ENCODE measurements around the gene PDE3B. TPM values are rescaled to one million over a fixed set of nuclear protein-coding genes. Genes with fewer than 3 reads are reported as not detected.

PDE3B gene
- polyA plus RNA-seq, 1 of the 3 experiments (the other 2 are of a cell fraction) = 0.26 TPM

DNA sequence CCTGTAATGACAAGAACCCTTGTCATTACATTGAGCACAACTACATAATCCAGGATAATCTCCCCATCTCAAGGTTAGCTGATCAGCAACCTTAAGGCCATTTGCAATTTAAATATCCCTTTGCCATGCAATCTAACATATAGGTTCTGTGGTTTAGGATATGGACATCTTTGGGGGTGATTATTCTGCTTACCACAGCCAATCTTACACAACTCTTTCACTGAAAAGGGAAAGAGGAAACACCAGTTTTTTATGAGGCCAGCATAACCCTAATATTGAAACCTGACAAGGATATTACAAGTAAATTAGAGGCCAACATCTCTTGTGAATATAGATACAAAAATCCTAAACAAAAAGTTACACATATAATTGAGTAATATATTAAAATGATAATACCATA is 169.9 kb downstream of the PDE3B start:
- H3K4me2 ChIP-seq = no peak overlapping the region
- H3F3A ChIP-seq (replicated peaks; ENCODE audit: insufficient read depth) = no peaks in the 10 kb centered on the region
- no peaks in the 10 kb centered on the region for H3K79me2 ChIP-seq (ENCODE audit: insufficient read depth)
- DNase-seq = no peak
- no peak overlapping the region for H3K27ac ChIP-seq (ENCODE audit: low read depth in 2 of 2, low read length in 1 of 2)
- H3K36me3 ChIP-seq (replicated peaks in 1 of 2; ENCODE audit: control insufficient read depth in 1 of 2, insufficient read depth in 2 of 2, low read length in 1 of 2) = no peaks in the 10 kb centered on the region
- H2AFZ ChIP-seq (ENCODE audit: low read depth) = no peak overlapping the region
- TF ChIP-seq EZH2phosphoT487 (IDR thresholded peaks at IDR 0.05; ENCODE audit: borderline replicate concordance, low read depth) = no peak
- TF ChIP-seq EP300 (IDR thresholded peaks at IDR 0.05; ENCODE audit: borderline replicate concordance in 1 of 2, low read depth in 1 of 2, low read length in 1 of 2) = no peak
- TF ChIP-seq FOXM1 (IDR thresholded peaks at IDR 0.05; ENCODE audit: low read depth) = no peak
- no peak for TF ChIP-seq TEAD4 (IDR thresholded peaks at IDR 0.05; ENCODE audit: borderline replicate concordance, insufficient read depth)
- no peak for TF ChIP-seq RCOR1 (IDR thresholded peaks at IDR 0.05; ENCODE audit: low read length)
- TF ChIP-seq POLR2AphosphoS5 (IDR thresholded peaks at IDR 0.05; ENCODE audit: low read depth, low read length) = no peak
- TF ChIP-seq MEF2A (IDR thresholded peaks at IDR 0.05; ENCODE audit: borderline replicate concordance, low read depth) = no peak
- no peak for TF ChIP-seq RXRA (IDR thresholded peaks at IDR 0.05; ENCODE audit: borderline replicate concordance, low read depth)
- no peak for TF ChIP-seq TCF12 (IDR thresholded peaks at IDR 0.05)
- no peak for TF ChIP-seq SIN3A (IDR thresholded peaks at IDR 0.05; ENCODE audit: borderline replicate concordance, low read depth, low read length)
- TF ChIP-seq SMC3 (IDR thresholded peaks at IDR 0.05; ENCODE audit: low read depth, low read length) = no peak
- no peak for TF ChIP-seq RAD21 (IDR thresholded peaks at IDR 0.05; ENCODE audit: low read length)
- no peak for TF ChIP-seq RFX5 (IDR thresholded peaks at IDR 0.05; ENCODE audit: low read length)
- no peaks in the 10 kb centered on the region for H3K27me3 ChIP-seq (ENCODE audit: insufficient read depth)
- no peaks in the 10 kb centered on the region for H3K4me1 ChIP-seq (ENCODE audit: control insufficient read depth in 1 of 2, insufficient read depth in 2 of 2, low read depth in 1 of 2, low read length in 1 of 2)
- H4K20me1 ChIP-seq (ENCODE audit: insufficient read depth) = no peaks in the 10 kb centered on the region
- ChIA-PET POLR2A (no interaction called here), CTCF (no interaction called here)
- no peak overlapping the region for H3K4me3 ChIP-seq (ENCODE audit: low read depth in 2 of 2, low read length in 1 of 2)
- H3K9me2 ChIP-seq = no peaks in the 10 kb centered on the region
- H3K9ac ChIP-seq = no peak overlapping the region
- H3K9me3 ChIP-seq = no peaks in the 10 kb centered on the region

- H3K4me2 ChIP-seq = no peak overlapping the region
- no peak overlapping the region for H3K4me3 ChIP-seq (ENCODE audit: low read depth in 2 of 2, low read length in 1 of 2)
- no peaks in the 10 kb centered on the region for H3K9me3 ChIP-seq
- ChIA-PET POLR2A (no interaction called here), CTCF (no interaction called here)
- H3K9me2 ChIP-seq = no peaks in the 10 kb centered on the region
- DNase-seq = no peak
- no peaks in the 10 kb centered on the region for H3K27me3 ChIP-seq (ENCODE audit: insufficient read depth)
- no peaks in the 10 kb centered on the region for H3K36me3 ChIP-seq (replicated peaks in 1 of 2; ENCODE audit: control insufficient read depth in 1 of 2, insufficient read depth in 2 of 2, low read length in 1 of 2)
- no peak overlapping the region for H2AFZ ChIP-seq (ENCODE audit: low read depth)
- H3K79me2 ChIP-seq (ENCODE audit: insufficient read depth) = no peaks in the 10 kb centered on the region
- H3K9ac ChIP-seq = no peak overlapping the region
- no peak overlapping the region for H3K27ac ChIP-seq (ENCODE audit: low read depth in 2 of 2, low read length in 1 of 2)
- TF ChIP-seq ELF1 (IDR thresholded peaks at IDR 0.05) (no peak), RAD21 (IDR thresholded peaks at IDR 0.05; ENCODE audit: low read length) (no peak), EP300 (IDR thresholded peaks at IDR 0.05; ENCODE audit: borderline replicate concordance in 1 of 2, low read depth in 1 of 2, low read length in 1 of 2) (no peak), GATA2 (CRISPR knock-in tag; IDR thresholded peaks at IDR 0.05) (no peak), GABPA (IDR thresholded peaks at IDR 0.05; ENCODE audit: low read depth) (no peak), NRF1 (IDR thresholded peaks at IDR 0.05; ENCODE audit: low read depth, low read length) (no peak), FOXJ3 (CRISPR knock-in tag; IDR thresholded peaks at IDR 0.05) (no peak), MEF2A (IDR thresholded peaks at IDR 0.05; ENCODE audit: borderline replicate concordance, low read depth) (no peak), CHD2 (IDR thresholded peaks at IDR 0.05; ENCODE audit: low read length, partially characterized antibody) (no peak), TEAD4 (IDR thresholded peaks at IDR 0.05; ENCODE audit: borderline replicate concordance, insufficient read depth) (no peak), REST (IDR thresholded peaks at IDR 0.05; ENCODE audit: low read depth, low read length) (no peak), JUND (IDR thresholded peaks at IDR 0.05) (no peak), FOXM1 (IDR thresholded peaks at IDR 0.05; ENCODE audit: low read depth) (no peak), CTCF (IDR thresholded peaks at IDR 0.05) (no peak)
- TF ChIP-seq, protein P1, sequence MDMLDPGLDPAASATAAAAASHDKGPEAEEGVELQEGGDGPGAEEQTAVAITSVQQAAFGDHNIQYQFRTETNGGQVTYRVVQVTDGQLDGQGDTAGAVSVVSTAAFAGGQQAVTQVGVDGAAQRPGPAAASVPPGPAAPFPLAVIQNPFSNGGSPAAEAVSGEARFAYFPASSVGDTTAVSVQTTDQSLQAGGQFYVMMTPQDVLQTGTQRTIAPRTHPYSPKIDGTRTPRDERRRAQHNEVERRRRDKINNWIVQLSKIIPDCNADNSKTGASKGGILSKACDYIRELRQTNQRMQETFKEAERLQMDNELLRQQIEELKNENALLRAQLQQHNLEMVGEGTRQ (IDR thresholded peaks at IDR 0.05; ENCODE audit: borderline replicate concordance, low read depth, low read length) = no peak
- no peaks in the 10 kb centered on the region for H3F3A ChIP-seq (replicated peaks; ENCODE audit: insufficient read depth)
- 72% methylated on average over 2 of the region's 2 CpGs for WGBS (ENCODE audit: low lambda C conversion rate)
- H4K20me1 ChIP-seq (ENCODE audit: insufficient read depth) = no peaks in the 10 kb centered on the region
- H3K4me1 ChIP-seq (ENCODE audit: control insufficient read depth in 1 of 2, insufficient read depth in 2 of 2, low read depth in 1 of 2, low read length in 1 of 2) = no peaks in the 10 kb centered on the region
These were observed 175.2 kb downstream of the PDE3B start for GRCh38 chr11:14818779-14819178.

Data from SK-N-SH (cell line).